ENCODE data around the gene BST2.
A peak's percentile ranks its signal among the peaks of the same experiment; 100 is the strongest.

BST2 gene

DNA sequence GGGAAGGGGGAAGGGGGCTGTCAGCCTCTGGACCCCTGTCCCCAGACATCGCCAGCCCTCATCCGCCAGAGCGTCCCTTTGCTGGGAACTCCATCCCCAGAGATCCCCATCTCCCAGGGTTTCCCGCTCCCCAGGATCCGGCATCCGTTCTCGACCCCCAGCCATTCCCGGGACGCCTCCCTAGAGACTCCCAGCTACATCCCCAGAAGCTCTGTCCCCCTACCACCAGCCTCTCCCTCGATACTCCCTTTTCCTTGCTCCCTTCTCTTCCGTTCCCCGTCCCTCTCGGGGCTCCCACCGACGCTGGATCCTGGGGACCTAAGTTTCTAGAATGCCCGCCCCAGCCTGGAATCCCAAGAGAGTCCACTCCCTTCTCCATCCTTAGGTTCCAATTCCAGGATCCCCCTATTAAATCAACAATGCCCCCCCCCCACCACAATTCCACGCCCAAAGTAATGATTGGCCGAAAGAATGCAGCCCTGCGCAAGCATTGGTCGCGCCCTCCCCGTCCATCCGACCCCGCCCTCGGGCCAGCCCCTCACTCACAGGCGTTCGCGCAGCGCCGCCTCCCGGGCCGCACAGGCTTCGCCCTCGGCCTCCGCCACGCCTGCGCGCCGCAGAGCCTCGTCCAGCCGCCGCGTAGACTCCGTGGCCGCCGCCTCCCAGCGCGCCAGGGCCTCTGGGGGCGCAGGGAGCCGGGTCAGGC, 14.6 kb downstream of the BST2 start (continued):
- TF ChIP-seq, protein P1, sequence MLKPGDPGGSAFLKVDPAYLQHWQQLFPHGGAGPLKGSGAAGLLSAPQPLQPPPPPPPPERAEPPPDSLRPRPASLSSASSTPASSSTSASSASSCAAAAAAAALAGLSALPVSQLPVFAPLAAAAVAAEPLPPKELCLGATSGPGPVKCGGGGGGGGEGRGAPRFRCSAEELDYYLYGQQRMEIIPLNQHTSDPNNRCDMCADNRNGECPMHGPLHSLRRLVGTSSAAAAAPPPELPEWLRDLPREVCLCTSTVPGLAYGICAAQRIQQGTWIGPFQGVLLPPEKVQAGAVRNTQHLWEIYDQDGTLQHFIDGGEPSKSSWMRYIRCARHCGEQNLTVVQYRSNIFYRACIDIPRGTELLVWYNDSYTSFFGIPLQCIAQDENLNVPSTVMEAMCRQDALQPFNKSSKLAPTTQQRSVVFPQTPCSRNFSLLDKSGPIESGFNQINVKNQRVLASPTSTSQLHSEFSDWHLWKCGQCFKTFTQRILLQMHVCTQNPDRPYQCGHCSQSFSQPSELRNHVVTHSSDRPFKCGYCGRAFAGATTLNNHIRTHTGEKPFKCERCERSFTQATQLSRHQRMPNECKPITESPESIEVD (tag by site-specific recombination; IDR thresholded peaks at IDR 0.05), result no peak
- TF ChIP-seq SP2 (tag by site-specific recombination; IDR thresholded peaks at IDR 0.05) (peak; percentile 96), SETDB1 (IDR thresholded peaks at IDR 0.05; ENCODE audit: insufficient read length, low read length) (no peak), ZNF654 (tag by site-specific recombination; IDR thresholded peaks at IDR 0.05; ENCODE audit: low read depth) (no peak; the same call in 1 of the 2 replicates), ZSCAN30 (tag by site-specific recombination; IDR thresholded peaks at IDR 0.05) (peak; percentile 81), IKZF3 (tag by site-specific recombination; IDR thresholded peaks at IDR 0.05) (peak; percentile 88), ZNF121 (tag by site-specific recombination; IDR thresholded peaks at IDR 0.05) (no peak), ZNF37A (tag by site-specific recombination; IDR thresholded peaks at IDR 0.05) (no peak), ZNF623 (tag by site-specific recombination; IDR thresholded peaks at IDR 0.05) (no peak), GLI2 (tag by site-specific recombination; IDR thresholded peaks at IDR 0.05; ENCODE audit: borderline replicate concordance, low read depth) (no peak), KLF1 (tag by site-specific recombination; IDR thresholded peaks at IDR 0.05) (peak; percentile 98), ZNF843 (tag by site-specific recombination; IDR thresholded peaks at IDR 0.05) (no peak; the same call in 1 of the 2 replicates)
- TF ChIP-seq, protein P2, sequence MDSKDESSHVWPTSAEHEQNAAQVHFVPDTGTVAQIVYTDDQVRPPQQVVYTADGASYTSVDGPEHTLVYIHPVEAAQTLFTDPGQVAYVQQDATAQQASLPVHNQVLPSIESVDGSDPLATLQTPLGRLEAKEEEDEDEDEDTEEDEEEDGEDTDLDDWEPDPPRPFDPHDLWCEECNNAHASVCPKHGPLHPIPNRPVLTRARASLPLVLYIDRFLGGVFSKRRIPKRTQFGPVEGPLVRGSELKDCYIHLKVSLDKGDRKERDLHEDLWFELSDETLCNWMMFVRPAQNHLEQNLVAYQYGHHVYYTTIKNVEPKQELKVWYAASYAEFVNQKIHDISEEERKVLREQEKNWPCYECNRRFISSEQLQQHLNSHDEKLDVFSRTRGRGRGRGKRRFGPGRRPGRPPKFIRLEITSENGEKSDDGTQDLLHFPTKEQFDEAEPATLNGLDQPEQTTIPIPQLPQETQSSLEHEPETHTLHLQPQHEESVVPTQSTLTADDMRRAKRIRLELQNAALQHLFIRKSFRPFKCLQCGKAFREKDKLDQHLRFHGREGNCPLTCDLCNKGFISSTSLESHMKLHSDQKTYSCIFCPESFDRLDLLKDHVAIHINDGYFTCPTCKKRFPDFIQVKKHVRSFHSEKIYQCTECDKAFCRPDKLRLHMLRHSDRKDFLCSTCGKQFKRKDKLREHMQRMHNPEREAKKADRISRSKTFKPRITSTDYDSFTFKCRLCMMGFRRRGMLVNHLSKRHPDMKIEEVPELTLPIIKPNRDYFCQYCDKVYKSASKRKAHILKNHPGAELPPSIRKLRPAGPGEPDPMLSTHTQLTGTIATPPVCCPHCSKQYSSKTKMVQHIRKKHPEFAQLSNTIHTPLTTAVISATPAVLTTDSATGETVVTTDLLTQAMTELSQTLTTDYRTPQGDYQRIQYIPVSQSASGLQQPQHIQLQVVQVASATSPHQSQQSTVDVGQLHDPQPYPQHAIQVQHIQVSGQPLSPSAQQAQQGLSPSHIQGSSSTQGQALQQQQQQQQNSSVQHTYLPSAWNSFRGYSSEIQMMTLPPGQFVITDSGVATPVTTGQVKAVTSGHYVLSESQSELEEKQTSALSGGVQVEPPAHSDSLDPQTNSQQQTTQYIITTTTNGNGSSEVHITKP (tag by site-specific recombination; IDR thresholded peaks at IDR 0.05), result peak; percentile 86

DNA sequence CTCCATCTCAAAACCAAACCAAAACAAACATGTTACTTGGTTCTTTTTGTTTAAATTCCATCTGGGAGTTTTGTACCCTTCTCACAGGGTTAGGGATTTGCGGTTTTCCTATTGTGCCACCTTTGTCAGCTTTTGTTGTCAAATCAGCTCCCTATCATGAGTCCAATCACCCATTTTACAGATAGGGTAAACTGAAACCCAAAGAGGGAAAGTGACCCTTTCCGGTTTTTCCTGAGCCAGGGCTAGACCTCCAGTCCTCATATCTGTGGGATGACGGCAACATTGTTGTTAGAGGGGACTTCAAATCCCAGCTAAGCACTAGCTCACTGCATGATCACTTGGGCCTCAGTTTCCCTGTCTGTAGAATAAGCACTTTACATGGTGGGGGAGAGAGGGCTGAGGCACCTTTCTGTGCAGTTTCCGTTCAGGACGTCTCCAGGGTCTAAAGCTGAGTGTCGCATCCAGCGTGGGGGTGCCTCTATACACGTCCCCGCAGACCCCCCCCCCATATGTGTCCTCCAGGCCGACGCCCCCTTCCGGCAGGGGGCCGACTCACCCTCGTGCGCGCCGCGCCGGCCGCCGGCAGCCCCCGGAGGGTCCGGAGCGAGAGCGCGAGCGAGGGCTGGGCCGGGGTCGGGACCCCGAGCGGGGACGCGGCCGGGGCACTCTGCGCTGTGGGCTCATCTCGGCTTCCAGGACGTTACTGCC, 15.3 kb downstream of the BST2 start:
- Histone ChIP-seq H3K36me3 (ENCODE audit: control insufficient read depth in 2 of 2, insufficient read depth in 1 of 2, low read length in 2 of 2) (no peaks in the 10 kb centered on the region), H3K4me1 (ENCODE audit: control insufficient read depth, insufficient read depth, low read length) (peaks cover 3% of the 10 kb centered on the region; the same call in 1 of the 2 replicates), H3K9me3 (ENCODE audit: control insufficient read depth, insufficient read depth, low read depth, low read length) (no peaks in the 10 kb centered on the region), H3K27ac (ENCODE audit: extremely low read depth, low read depth, low read length) (no peak overlapping the region), H3K4me3 (ENCODE audit: low read depth, low read length) (peak overlapping the region; percentile 36)
- ChIA-PET CTCF (interaction anchor here (0.6 to 3.6 kb wide), 18 partner anchors 9 to 433 kb away, joined by 3 to 15 read pairs (median 5); partner anchors contain the start of gene BST2), POLR2A (no interaction called here)
- TF ChIP-seq, protein P3, sequence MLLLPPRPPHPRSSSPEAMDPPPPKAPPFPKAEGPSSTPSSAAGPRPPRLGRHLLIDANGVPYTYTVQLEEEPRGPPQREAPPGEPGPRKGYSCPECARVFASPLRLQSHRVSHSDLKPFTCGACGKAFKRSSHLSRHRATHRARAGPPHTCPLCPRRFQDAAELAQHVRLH (tag by site-specific recombination; IDR thresholded peaks at IDR 0.05), result 0 out of 2 replicates have a peak, but pooled peaks have one; percentile 28
- TF ChIP-seq, protein P4, sequence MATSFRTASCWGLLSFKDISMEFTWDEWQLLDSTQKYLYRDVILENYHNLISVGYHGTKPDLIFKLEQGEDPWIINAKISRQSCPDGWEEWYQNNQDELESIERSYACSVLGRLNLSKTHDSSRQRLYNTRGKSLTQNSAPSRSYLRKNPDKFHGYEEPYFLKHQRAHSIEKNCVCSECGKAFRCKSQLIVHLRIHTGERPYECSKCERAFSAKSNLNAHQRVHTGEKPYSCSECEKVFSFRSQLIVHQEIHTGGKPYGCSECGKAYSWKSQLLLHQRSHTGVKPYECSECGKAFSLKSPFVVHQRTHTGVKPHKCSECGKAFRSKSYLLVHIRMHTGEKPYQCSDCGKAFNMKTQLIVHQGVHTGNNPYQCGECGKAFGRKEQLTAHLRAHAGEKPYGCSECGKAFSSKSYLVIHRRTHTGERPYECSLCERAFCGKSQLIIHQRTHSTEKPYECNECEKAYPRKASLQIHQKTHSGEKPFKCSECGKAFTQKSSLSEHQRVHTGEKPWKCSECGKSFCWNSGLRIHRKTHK (tag by site-specific recombination; IDR thresholded peaks at IDR 0.05), result no peak
- no peak for TF ChIP-seq ZNF350 (tag by site-specific recombination; IDR thresholded peaks at IDR 0.05)
- no peak for TF ChIP-seq ZNF426 (tag by site-specific recombination; IDR thresholded peaks at IDR 0.05)
- no peak for TF ChIP-seq ZNF341 (tag by site-specific recombination; IDR thresholded peaks at IDR 0.05; ENCODE audit: low read depth)

All from HEK293 (cell line).